ENCODE results near the gene EID3.
"Not testable (repeated sequence)": the region's sequence is repeated elsewhere in the genome, so short reads cannot be mapped to it uniquely, and the experiment has no call there.

EID3 gene

DNA sequence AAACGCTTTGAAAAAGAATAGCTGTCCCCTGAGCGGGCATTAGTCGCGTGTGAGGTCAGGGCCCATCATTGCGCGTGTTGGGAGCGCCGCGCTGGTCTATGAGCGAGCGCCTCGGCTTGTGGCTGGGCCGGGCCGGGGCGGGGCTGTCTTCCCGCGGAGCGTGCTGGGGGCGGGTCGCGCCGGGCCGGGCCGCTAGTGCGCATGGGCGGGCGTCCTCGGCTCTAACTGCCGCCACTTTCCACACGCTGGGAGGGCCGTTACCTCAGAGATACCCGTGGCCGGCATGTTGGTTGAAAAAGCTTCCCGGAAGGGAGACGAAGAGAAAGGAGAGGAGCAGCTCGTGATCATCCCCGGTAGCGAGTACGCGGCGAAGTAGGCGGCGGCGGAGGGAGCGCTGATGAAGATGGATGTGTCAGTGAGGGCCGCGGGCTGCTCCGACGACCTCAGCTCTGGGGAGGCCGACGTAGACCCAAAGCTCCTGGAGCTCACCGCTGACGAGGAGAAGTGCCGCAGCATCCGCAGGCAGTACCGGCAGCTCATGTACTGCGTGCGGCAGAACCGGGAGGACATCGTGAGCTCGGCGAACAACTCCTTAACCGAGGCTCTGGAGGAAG lies at the start of gene EID3:
TSS of gene EID3 (plus strand) at position 202 of the 614 bp plus-strand sequence. CDS start at position 398, 196 bp downstream.
- peak; percentile 91 for DNase-seq

DNA sequence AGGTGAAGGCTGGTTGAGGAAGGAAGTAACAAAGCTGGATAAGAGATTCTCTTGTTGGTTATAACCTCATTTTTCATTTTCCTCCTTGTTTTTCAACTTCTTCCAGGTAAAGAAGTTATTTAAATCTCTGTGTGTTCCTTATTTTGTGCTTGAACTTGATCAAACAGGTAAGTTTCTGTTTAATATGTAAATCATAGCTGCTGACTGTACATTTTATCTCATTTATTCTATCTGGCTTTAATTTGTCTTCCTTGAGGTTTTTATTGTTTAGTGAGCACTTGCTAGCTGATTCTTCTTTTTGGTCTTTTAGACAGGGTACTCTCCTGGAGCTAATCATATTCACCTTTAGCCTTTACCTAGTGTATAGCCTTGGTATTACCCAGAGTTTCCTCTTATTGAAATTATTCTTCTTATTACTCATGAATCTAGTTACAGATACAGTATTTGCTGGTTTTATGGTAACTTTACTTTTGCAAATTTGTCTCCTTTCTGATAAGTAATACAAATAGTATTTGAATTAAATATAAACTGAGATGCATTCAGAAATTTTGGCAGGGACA lies 45.5 kb upstream of the EID3 start:
- DNase-seq, result no peak

GRCh38 chr12:104258476-104259067 lies 45.0 kb upstream of the EID3 start:
- DNase-seq, result no peak

- no peak for DNase-seq
Measured at GRCh38 chr12:104263026-104263425, 40.5 kb upstream of the EID3 start.

DNA sequence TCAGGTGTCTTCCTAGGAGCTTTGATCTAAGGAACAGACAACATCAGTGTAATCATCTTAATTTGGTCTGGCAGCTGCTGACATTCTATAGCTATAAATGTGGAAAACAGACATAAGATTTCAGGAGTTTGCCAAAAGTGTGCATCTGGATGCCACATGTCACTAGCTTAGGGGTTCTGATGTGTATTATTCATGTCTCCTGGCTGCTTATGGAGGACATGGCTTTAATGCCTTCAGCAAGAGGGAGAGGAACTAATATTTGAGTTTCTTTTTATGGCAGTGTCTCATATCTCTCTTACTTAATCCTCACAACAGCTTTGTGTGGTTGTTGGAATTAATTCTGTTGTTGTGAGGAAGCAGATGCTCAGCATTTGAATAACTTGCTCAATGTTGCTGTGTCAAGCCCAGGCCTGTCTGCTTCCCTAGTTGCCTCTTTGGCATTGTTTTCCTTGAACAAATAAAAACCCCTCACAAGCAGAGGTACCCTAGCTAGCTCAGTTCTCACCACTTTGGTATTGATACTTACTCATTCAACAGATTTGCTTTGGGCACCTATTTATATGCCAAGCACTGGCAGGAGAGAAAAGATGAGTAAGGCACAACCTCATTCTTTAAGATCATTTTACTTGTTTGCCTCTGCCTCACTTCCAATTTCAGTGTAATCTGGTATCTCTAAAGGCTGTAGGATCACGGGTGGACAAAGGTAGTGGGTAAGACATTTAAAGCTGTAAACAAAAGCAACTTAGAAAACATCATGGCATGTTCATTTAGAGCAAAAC lies 39.8 kb upstream of the EID3 start:
- no peak for DNase-seq

- DNase-seq, result not testable (repeated sequence)
Measured at GRCh38 chr12:104265436-104265835, 38.1 kb upstream of the EID3 start.

DNA sequence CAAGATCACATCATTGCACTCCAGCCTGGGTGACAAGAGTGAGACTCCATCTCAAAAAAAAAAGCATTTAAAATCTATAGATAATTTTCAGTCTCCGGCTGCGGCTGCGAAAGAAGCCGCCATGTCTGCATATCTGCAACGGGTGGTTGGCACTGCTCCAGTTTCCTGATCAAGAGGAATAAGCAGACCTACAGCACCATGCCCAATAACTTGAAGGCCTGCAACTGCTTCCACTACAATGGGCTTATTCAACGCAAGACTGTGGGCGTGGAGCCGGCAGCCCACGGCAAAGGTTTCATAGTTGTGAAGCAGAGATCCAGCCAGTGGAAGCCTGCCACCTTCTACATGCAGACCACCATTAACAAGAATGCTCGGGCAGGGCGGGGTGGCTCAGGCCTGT lies 30.6 kb upstream of the EID3 start:
- DNase-seq, result no peak

DNA sequence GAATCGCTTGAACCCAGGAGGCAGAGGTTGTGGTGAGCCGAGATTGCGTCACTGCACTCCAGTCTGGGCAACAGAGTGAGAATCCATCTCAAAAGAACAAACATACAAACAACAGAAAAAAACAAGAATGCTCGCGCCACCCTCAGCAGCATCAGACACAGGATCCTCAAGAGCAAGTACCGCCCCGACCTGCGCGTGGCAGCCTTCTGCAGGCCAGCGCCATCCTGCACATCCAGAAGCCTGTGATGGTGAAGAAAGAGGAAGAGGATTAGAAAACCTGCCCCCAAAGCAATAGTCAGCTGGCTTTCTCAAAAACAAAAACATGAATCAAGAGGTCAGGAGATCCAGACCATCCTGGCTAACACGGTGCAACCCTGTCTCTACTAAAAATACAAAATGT lies 30.0 kb upstream of the EID3 start:
- DNase-seq, result no peak

DNA sequence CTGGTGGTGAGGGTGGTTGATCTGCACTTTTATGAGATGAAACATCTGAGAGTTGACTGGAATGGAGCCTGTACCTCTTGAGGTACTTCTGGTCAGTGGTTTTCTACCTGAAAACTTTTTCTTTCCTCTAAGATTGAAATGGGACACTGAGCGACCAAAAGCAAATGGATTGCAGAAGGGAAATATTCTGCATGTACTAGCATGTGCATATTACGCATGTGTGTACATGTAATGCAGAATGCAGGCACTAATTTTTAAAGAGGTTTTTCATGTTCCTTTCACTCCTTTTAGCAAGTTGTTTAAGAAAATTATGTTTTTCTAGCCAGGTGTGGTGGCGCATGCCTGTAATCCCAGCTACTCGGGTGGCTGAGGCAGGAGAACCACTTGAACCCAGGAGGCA lies 28.7 kb upstream of the EID3 start:
- no peak for DNase-seq

DNA sequence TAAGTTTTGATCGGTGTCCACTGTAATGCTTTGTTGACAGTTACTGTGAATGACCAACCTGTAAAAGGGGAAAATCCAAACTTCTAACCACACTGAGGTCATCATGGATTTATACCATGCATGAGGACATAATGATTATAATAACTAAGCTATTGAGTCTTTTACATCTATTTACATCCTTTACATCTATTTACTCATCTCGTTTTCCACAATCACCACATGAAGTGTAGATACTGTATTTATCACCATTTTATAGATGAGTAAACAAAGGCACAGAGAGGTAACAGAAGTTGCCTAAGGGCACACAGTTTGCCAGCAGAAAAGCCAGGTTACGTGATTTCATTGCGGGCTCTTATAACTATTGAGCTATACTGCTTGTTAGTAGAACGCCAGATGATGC lies 27.9 kb upstream of the EID3 start:
- DNase-seq, result no peak

- no peak for DNase-seq
Measured at GRCh38 chr12:104276273-104277131, 27.0 kb upstream of the EID3 start.

- DNase-seq, result no peak
Measured at GRCh38 chr12:104279164-104279563, 24.4 kb upstream of the EID3 start.

DNA sequence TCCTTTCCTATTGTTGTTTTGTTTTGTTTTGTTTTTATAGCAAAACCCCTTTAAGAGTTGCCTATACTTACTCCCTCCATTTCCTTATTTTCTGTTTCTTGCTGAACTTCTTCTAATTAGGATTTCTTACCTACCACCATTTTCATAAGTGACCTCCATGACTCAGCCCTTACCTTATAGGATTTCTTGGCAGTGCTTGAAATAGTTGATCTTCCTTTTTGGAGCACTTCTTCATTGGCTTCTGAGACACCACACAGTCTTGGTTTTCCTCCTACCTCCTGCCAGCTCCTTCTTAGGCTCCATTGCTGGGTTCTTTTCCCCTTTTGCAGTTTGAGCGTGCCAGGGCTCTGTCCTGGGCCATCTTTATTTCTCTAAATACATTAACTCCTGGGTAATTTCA lies 23.4 kb upstream of the EID3 start:
- no peak for DNase-seq

- no peak for DNase-seq
Measured at GRCh38 chr12:104280717-104281458, 22.7 kb upstream of the EID3 start.

- no peak for DNase-seq
Measured at GRCh38 chr12:104281636-104282035, 21.9 kb upstream of the EID3 start.

GRCh38 chr12:104282109-104282508 lies 21.4 kb upstream of the EID3 start:
- no peak for DNase-seq

GRCh38 chr12:104285740-104286515 lies 17.6 kb upstream of the EID3 start:
- no peak for DNase-seq

- DNase-seq, result peak; percentile 90
Measured at GRCh38 chr12:104286516-104287482, 16.7 kb upstream of the EID3 start.

GRCh38 chr12:104288635-104289274 lies 14.8 kb upstream of the EID3 start:
- DNase-seq, result peak; percentile 88

DNA sequence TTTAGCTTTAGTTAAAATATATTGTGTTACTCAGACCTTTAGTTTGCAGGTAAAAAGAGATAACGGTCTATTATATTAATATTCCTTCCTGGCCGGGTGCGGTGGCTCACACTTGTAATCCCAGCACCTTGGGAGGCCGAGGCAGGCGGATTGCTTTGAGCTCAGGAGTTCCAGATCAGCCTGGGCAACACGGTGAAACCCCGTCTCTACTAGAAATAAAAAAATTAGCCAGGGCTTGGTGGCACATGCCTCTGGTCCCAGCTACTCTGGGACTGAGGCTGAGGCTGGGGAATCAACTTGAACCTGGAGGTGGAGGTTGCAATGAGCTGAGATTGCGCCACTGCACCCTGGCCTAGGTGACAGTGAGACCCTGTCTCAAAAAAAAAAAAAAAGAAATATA lies 13.2 kb upstream of the EID3 start:
- DNase-seq, result no peak

Measured in CD4-positive, alpha-beta T cell treated with Interleukin-15 for 1 hour (primary cell).